ENCODE results near the gene GLCCI1.

The GLCCI1 gene

GRCh38 chr7:8133188-8133848, 164.7 kb downstream of the GLCCI1 start:
- DNase-seq (ENCODE audit: low read depth) = no peak
- no peak for TF ChIP-seq CTCF (IDR thresholded peaks at IDR 0.05; ENCODE audit: control insufficient read depth, extremely low read depth, insufficient read depth)
- H3K4me3 ChIP-seq (ENCODE audit: low read depth, low read length) = no peak overlapping the region

GRCh38 chr7:8134089-8134733, 165.6 kb downstream of the GLCCI1 start:
- no peak for DNase-seq (ENCODE audit: low read depth)
- TF ChIP-seq CTCF (IDR thresholded peaks at IDR 0.05; ENCODE audit: control insufficient read depth, extremely low read depth, insufficient read depth) = no peak
- no peak overlapping the region for H3K4me3 ChIP-seq (ENCODE audit: low read depth, low read length)

- no peak for DNase-seq (ENCODE audit: low read depth)
- H3K4me3 ChIP-seq (ENCODE audit: low read depth, low read length) = no peak overlapping the region
- TF ChIP-seq CTCF (IDR thresholded peaks at IDR 0.05; ENCODE audit: control insufficient read depth, extremely low read depth, insufficient read depth) = no peak
Measured at GRCh38 chr7:8135417-8135816, 166.8 kb downstream of the GLCCI1 start.

- TF ChIP-seq CTCF (IDR thresholded peaks at IDR 0.05; ENCODE audit: control insufficient read depth, extremely low read depth, insufficient read depth) = no peak
- no peak for DNase-seq (ENCODE audit: low read depth)
- no peak overlapping the region for H3K4me3 ChIP-seq (ENCODE audit: low read depth, low read length)
Measured at GRCh38 chr7:8136051-8136730, 167.6 kb downstream of the GLCCI1 start.
